ENCODE measurements around the gene MLLT6.

Gene MLLT6

GRCh38 chr17:38732376-38733281 is 27.6 kb downstream of the MLLT6 start:
- TF ChIP-seq POLR2A (IDR thresholded peaks at IDR 0.05; ENCODE audit: low read length), result no peak
- no peak for TF ChIP-seq GATA1 (IDR thresholded peaks at IDR 0.05; ENCODE audit: low read depth, low read length)
- peak; percentile 39 to 52 for DNase-seq

GRCh38 chr17:38733282-38733981 is 28.4 kb downstream of the MLLT6 start:
- no peak for DNase-seq
- TF ChIP-seq GATA1 (IDR thresholded peaks at IDR 0.05; ENCODE audit: low read depth, low read length), result no peak
- TF ChIP-seq POLR2A (IDR thresholded peaks at IDR 0.05; ENCODE audit: low read length), result no peak

DNA sequence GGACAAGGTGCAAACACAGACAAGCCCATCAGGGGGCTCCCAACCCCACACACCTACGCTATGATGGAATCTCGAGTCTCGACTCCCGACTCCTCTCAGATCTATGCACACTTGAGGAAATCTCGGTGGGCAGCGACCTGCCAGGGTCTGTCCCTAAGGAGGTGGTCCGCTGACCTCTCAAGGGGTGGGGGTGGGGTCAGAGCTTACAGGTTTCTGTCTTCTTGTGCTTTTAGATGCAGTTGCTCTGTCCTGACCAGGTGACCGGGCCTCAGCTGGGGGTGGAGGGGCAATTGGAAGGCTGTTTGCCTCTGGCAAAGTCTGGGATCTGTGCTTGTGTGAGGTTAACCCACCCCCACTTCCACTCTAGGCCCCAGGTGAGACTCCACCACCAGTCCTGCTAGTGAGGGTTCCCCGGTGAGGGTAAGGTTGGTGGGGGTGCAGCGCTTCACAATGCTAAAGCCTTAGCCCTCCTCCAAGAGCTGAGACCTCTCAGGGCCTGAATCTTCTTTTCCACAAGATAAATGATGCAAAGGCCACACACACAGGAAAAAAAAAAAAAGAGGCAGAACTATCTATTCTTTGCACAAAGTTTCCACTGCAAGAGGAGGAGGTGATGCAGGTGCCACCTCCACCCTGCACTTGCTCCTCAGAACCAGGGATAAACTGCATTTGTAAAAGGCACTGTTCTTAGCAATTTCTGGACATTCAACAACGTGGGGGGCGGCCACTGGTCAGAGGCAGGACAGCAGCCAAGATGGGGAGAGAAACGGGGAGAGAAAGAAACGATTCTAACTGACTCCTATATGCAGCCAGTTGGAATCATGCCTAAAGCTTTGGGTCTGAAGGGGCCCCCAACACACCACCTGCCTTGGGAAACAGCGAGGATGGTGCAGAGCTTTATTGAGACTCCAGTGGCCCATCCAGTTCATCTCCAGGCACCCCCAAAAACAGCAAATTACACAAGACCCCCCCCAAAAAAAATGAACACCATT is 29.2 kb downstream of the MLLT6 start:
- TF ChIP-seq GATA1 (IDR thresholded peaks at IDR 0.05; ENCODE audit: low read depth, low read length) (no peak), POLR2A (IDR thresholded peaks at IDR 0.05; ENCODE audit: low read length) (no peak)
- no peak for DNase-seq

- TF ChIP-seq GATA1 (IDR thresholded peaks at IDR 0.05; ENCODE audit: low read depth, low read length), result no peak
- no peak for TF ChIP-seq POLR2A (IDR thresholded peaks at IDR 0.05; ENCODE audit: low read length)
- peak; percentile 54 to 76 for DNase-seq
Measured at GRCh38 chr17:38735161-38735997, 30.3 kb downstream of the MLLT6 start.

GRCh38 chr17:38738007-38738662 is 33.1 kb downstream of the MLLT6 start:
- no peak for TF ChIP-seq POLR2A (IDR thresholded peaks at IDR 0.05; ENCODE audit: low read length)
- TF ChIP-seq GATA1 (IDR thresholded peaks at IDR 0.05; ENCODE audit: low read depth, low read length), result no peak
- DNase-seq, result no peak

- no peak for DNase-seq
- TF ChIP-seq POLR2A (IDR thresholded peaks at IDR 0.05; ENCODE audit: low read length) (no peak), GATA1 (IDR thresholded peaks at IDR 0.05; ENCODE audit: low read depth, low read length) (no peak)
Measured at GRCh38 chr17:38738686-38739085, 33.6 kb downstream of the MLLT6 start.

DNA sequence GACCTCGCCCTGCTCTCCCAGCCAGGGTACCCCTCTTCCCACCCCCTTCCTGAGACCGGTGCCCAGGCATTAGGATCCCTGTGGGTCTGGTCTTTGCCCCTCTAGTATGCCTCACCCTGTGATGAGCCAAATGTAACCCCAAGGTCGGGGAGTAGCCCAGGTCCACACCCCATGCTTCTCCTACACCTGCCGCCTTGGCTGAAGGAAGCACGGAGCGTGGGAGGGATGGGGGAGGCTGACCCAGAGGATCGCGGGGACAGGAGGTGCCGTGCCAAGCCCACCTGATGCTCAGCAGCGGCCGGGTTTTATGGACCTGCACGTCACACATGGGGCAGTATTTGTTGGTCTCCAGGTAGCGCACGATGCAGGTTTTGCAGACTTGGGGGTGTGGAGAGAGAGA is 34.2 kb downstream of the MLLT6 start:
- TF ChIP-seq POLR2A (IDR thresholded peaks at IDR 0.05; ENCODE audit: low read length), result no peak
- DNase-seq, result no peak

- no peak for TF ChIP-seq POLR2A (IDR thresholded peaks at IDR 0.05; ENCODE audit: low read length)
- no peak for TF ChIP-seq GATA1 (IDR thresholded peaks at IDR 0.05; ENCODE audit: low read depth, low read length)
Measured at GRCh38 chr17:38740044-38740443, 35.0 kb downstream of the MLLT6 start.

GRCh38 chr17:38740806-38741205 is 35.7 kb downstream of the MLLT6 start:
- DNase-seq, result no peak
- TF ChIP-seq POLR2A (IDR thresholded peaks at IDR 0.05; ENCODE audit: low read length), result no peak
- TF ChIP-seq GATA1 (IDR thresholded peaks at IDR 0.05; ENCODE audit: low read depth, low read length), result no peak

More at GRCh38 chr17:38740044-38740443, 35.0 kb downstream of the MLLT6 start:
- DNase-seq, result no peak

- TF ChIP-seq POLR2A (IDR thresholded peaks at IDR 0.05; ENCODE audit: low read length) (no peak), GATA1 (IDR thresholded peaks at IDR 0.05; ENCODE audit: low read depth, low read length) (no peak)
- no peak for DNase-seq
Measured at GRCh38 chr17:38741461-38741860, 36.4 kb downstream of the MLLT6 start.

- DNase-seq, result no peak
- no peak for TF ChIP-seq GATA1 (IDR thresholded peaks at IDR 0.05; ENCODE audit: low read depth, low read length)
- no peak for TF ChIP-seq POLR2A (IDR thresholded peaks at IDR 0.05; ENCODE audit: low read length)
Measured at GRCh38 chr17:38741921-38742410, 36.9 kb downstream of the MLLT6 start.
